ENCODE data around the gene HNF1A. TPM values are rescaled to one million over a fixed set of nuclear protein-coding genes. Genes with fewer than 3 reads are reported as not detected.

Gene HNF1A
- total and polyA plus RNA-seq, 4 donors: 8.2 to 19.8 (median 10.6) TPM

GRCh38 chr12:120959111-120959878, 19.0 kb upstream of the HNF1A start (continued):
- no peak for TF ChIP-seq ZBTB33 (IDR thresholded peaks at IDR 0.05)
- no peak for TF ChIP-seq HNF4G (IDR thresholded peaks at IDR 0.05)
- TF ChIP-seq ATF3 (IDR thresholded peaks at IDR 0.05): no peak
- TF ChIP-seq TAF1 (conservative IDR thresholded peaks at IDR 0.05): no peak
- no peak for TF ChIP-seq MAX (IDR thresholded peaks at IDR 0.05)
- no peak for TF ChIP-seq FOXA1 (IDR thresholded peaks at IDR 0.05)

GRCh38 chr12:120960657-120961056, 17.7 kb upstream of the HNF1A start:
- 64% methylated on average over 7 of the region's 7 CpGs for WGBS
- no peak for DNase-seq (ENCODE audit: low spot score)
- TF ChIP-seq FOXA2 (IDR thresholded peaks at IDR 0.05) (no peak), RXRA (IDR thresholded peaks at IDR 0.05) (no peak), SP1 (IDR thresholded peaks at IDR 0.05) (no peak), MAX (IDR thresholded peaks at IDR 0.05) (no peak), JUND (IDR thresholded peaks at IDR 0.05) (no peak), TAF1 (conservative IDR thresholded peaks at IDR 0.05) (no peak), HNF4G (IDR thresholded peaks at IDR 0.05) (no peak), REST (IDR thresholded peaks at IDR 0.05) (no peak), NR2F2 (IDR thresholded peaks at IDR 0.05) (no peak), HNF4A (conservative IDR thresholded peaks at IDR 0.05) (no peak), EGR1 (IDR thresholded peaks at IDR 0.05; ENCODE audit: low read depth in 2 of 2) (no peak), ZBTB33 (IDR thresholded peaks at IDR 0.05) (no peak), ATF3 (IDR thresholded peaks at IDR 0.05) (no peak), FOXA1 (IDR thresholded peaks at IDR 0.05) (no peak), RAD21 (IDR thresholded peaks at IDR 0.05) (no peak)
- Histone ChIP-seq H3K9ac (ENCODE audit: low read depth in 1 of 2, low read length in 2 of 2) (no peak overlapping the region), H3K27ac (ENCODE audit: low read depth in 1 of 2, low read length in 2 of 2) (no peak overlapping the region), H3K4me1 (ENCODE audit: control insufficient read depth in 4 of 4, insufficient read depth in 4 of 4, low read length in 3 of 4) (peaks cover 6 to 11% (median 10%) of the 10 kb centered on the region in 4 donors), H3K36me3 (ENCODE audit: control insufficient read depth in 4 of 4, insufficient read depth in 3 of 4, low read depth in 1 of 4, low read length in 3 of 4) (no peaks in the 10 kb centered on the region), H3K27me3 (ENCODE audit: control insufficient read depth in 4 of 4, insufficient read depth in 4 of 4, low read length in 3 of 4) (no peaks in the 10 kb centered on the region), H3K4me3 (ENCODE audit: low read depth in 1 of 3, low read length in 3 of 3) (no peak overlapping the region), H3K9me3 (ENCODE audit: control insufficient read depth in 4 of 4, low read length in 3 of 4) (no peaks in the 10 kb centered on the region)
